GM12874 (cell line): ENCODE data around the gene PAX2.

Source experiments
- TF ChIP-seq, protein P1 (sequence below): IDR thresholded peaks from 2 replicates; pipeline ENCODE4 v1.5.1; 2011; ENCODE audit warnings: low read depth, mild to moderate bottlenecking, control low read depth, low read length, moderate library complexity; ENCODE audit not compliant: insufficient read depth

The PAX2 gene

DNA sequence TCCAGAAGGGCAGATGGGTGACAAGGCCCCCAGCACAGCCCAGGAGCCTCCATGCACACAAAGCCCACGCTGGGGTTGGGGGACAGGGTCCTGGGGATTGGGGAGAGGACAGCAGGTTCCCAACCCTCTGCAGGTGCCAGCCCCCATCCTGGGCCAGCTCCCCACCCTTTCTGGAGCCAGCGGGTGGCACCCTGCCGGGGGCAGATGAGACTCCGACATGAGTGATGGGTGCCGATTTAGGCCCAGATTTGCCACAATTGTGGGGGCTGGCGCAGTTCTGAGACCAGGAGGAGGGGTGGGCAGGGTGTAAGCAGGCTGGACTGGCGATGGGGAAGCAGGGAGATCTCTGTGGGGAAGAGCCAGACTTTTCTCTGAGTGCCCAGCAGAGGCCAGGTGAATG lies 118.1 kb downstream of the PAX2 start:
- TF ChIP-seq, protein P1, sequence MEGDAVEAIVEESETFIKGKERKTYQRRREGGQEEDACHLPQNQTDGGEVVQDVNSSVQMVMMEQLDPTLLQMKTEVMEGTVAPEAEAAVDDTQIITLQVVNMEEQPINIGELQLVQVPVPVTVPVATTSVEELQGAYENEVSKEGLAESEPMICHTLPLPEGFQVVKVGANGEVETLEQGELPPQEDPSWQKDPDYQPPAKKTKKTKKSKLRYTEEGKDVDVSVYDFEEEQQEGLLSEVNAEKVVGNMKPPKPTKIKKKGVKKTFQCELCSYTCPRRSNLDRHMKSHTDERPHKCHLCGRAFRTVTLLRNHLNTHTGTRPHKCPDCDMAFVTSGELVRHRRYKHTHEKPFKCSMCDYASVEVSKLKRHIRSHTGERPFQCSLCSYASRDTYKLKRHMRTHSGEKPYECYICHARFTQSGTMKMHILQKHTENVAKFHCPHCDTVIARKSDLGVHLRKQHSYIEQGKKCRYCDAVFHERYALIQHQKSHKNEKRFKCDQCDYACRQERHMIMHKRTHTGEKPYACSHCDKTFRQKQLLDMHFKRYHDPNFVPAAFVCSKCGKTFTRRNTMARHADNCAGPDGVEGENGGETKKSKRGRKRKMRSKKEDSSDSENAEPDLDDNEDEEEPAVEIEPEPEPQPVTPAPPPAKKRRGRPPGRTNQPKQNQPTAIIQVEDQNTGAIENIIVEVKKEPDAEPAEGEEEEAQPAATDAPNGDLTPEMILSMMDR = no peak

DNA sequence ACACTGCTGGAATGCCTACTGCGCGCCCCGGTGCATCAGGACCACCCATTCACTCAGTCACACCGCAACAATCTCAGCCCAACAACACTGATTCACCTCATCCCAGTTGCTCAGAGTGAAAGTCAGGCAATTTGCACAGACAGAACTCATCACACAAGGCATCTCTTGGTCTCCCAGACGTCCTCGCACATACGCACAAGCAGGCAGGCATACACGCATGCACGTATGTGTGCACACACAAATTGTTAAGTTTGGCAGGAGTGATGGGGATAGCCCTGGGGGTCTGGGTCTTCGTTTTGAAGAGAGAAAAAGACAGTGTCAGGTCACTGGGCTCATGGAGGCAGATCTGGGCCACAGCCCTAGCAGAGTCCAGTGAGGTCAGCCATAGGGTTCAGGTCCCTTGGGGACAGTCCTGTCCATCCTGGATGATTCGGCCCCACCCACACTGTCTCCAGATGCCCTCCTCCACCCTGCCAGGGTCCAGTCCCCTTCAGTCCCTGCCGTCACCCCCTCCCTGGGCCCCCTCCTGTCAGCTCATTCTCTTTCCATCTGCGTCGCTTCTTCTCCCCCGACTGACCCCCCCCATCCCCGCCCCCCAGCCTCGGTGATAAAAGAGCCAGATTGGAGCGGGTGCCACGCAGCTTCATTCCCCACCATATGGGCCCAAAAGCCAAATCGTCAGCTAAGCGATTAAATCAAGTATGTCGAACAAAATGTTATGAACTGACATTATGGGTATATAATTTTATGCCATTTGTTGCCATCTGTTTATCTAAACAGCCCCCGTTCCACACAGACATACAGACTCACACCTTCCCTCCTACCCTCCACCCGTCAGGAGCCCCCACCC lies 118.9 kb downstream of the PAX2 start:
- TF ChIP-seq, protein P1 = no peak

DNA sequence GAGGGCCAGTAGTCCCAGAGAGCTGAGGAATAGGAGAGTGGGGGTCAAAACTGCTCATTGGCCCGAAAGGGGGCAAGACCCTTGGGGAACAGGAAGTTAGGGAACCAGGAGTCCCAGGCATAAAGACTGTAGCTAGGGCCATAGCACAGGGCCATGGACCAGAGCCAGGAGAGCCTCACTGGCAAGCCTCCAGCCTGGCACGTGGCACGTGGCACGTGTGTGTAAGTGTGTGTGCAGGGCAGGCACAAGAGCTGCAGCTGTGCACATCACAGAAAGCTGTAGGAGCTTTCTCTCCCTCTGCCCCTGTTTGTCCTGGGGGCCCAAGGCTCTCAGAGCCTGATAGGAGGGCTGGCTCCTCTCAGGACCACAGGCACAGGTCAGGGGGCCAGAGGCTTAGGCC lies 119.6 kb downstream of the PAX2 start:
- TF ChIP-seq, protein P1 = no peak

DNA sequence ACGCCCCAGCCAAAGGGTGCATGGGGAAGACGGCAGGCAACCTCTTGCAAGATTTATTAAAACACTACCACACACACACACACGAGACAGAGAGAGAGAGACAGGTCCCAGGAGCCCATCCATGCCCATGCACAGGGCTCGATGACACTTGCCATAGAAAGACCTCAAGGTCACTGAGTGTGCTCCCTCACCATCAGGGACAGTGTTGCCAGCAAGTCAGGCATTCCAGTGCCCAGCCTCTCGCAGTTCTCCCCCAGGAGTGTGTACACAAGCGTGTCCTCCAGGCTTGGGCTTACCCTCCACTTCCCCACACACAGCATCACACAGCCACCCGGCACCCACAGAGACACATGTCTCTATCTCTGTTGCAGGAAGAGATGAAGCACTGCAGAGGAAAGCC lies 120.6 kb downstream of the PAX2 start:
- TF ChIP-seq, protein P1 = no peak

DNA sequence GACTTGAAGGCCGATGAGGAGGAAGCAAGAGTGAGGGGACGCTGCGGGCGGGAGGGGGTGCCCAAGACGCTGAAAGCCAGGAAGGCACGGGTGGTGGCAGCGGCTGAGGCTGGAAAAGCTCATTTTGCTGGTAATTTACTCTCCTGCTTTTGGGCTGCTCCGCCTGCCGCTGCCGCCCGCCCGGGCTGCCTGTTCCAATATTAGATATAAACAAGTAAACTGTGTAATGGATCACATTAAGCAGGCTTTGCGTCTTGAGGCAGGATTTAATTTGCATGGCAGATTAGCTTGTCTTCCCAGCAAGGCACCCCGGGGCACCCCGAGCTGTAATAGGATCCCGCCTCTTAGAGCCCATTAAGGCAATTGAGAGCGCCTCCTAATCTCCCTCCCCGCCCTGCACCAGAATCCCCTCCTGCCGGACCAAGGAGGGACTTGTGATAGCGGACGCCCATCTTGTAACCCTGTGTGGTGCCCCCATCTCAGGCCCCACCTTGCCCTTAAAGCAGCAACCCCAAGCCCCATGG lies 121.3 kb downstream of the PAX2 start:
- TF ChIP-seq, protein P1 = no peak

DNA sequence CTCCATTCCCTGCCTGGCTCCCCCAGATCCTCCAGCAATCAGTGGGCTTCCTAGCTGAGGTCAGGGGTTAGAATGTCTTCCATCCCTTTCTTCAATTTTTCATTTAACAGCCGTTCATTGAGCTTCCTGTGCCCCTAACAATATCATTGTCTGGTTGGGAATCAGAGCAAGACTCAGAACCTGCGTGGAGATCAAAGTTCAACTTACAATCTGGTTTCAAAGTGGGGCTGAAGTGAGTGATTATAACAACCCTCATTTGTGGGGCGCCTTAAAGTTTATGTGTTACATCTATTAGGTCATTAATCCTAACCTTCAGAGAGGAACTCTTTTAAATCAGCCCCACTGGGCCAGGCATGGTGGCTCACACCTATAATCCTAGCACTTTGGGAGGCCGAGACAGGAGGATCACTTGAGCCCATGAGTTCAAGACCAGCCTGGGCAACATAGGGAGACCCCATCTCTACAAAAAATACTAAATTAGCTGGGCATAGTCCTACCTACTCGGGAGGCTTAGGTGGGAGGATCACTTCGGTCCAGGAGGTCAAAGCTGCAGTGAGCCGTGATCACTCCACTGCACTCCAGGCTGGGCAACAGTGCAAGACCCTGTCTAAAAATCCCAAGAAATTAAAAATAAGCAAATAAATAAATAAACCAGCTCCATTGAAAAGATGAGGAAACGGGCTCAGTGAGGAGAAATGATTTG lies 122.0 kb downstream of the PAX2 start:
- TF ChIP-seq, protein P1 = no peak

DNA sequence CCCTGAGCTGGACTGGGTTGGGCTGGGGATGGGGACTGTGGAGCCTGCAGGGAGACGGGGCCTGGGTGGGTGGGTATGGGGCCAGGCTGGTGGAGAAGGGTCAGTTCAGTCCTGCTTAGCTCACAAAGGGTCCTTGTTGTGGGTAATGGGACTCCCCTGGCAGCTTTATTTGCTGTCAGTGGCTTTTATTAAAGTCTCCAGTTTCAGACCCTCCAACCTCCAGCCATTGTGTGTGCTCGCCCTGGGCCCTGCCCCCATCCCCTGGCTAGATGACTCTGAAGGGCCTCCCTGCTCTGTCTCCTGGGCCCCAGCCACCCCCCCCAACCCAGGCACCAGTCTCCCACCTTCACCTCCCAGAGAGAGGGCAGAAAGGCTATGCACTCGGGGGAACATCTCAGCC lies 123.0 kb downstream of the PAX2 start:
- TF ChIP-seq, protein P1 = no peak
